Keratinocyte (primary cell): Measurements from ENCODE around the gene G3BP2. TPM values are rescaled to one million over a fixed set of nuclear protein-coding genes. Genes with fewer than 3 reads are reported as not detected.

Experiments used
- DNase-seq: peaks from one replicate; pipeline ENCODE4 v3.0.0-alpha.2; 2011; ENCODE audit warnings: low read depth, missing footprints, low spot score
- FAIRE-seq: peaks from 2 replicates; lab custom pipeline; 2011; peaks lifted over from hg19 to GRCh38; lab: Jason Lieb, UNC
- H2AFZ ChIP-seq: 2 replicates; pipeline ENCODE4 v1.6.0; 2012; ENCODE audit warnings: low read length, control low read depth, inconsistent platforms; ENCODE audit not compliant: control insufficient read depth
- H3K27ac ChIP-seq: 2 replicates; pipeline ENCODE4 v1.5.1; 2011; ENCODE audit warnings: low read length; ENCODE audit not compliant: control insufficient read depth, insufficient read depth
- H3K27me3 ChIP-seq: 3 replicates; pipeline ENCODE4 v1.6.0; 2011; ENCODE audit warnings: low read length; ENCODE audit not compliant: control insufficient read depth, insufficient read depth; ENCODE audit errors: extremely low read depth
- H3K36me3 ChIP-seq, 2 experiments: 2 replicates in 1 of 2; 3 replicates in 1 of 2; pipeline ENCODE4 v1.5.1; 2011; ENCODE audit warnings: low read length in 2 of 2, mild to moderate bottlenecking in 1 of 2; ENCODE audit not compliant: control insufficient read depth in 2 of 2, insufficient read depth in 2 of 2; ENCODE audit errors: extremely low read depth in 1 of 2
- H3K4me1 ChIP-seq: 3 replicates; pipeline ENCODE4 v1.5.1; 2011; ENCODE audit warnings: low read length; ENCODE audit not compliant: control insufficient read depth, insufficient read depth; ENCODE audit errors: extremely low read depth
- H3K4me2 ChIP-seq: 3 replicates; pipeline ENCODE4 v1.6.0; 2011; ENCODE audit warnings: low read depth, low read length; ENCODE audit not compliant: control insufficient read depth, insufficient read depth; ENCODE audit errors: extremely low read depth
- H3K4me3 ChIP-seq, 3 experiments: fragments of 200-600 bp in 1 of 3; sonication (generic) in 1 of 3; 2 replicates in 2 of 3; 3 replicates in 1 of 3; pipeline ENCODE4 v1.5.1; 2011 to 2016; ENCODE audit warnings: low read length in 3 of 3, mild to moderate bottlenecking in 3 of 3, control low read depth in 2 of 3, inconsistent platforms in 1 of 3, low read depth in 1 of 3, mixed read lengths in 1 of 3, mixed run types in 1 of 3, moderate library complexity in 1 of 3; ENCODE audit not compliant: control insufficient read depth in 2 of 3, insufficient read depth in 2 of 3; ENCODE audit errors: extremely low read depth in 1 of 3
- H3K79me2 ChIP-seq: 2 replicates; pipeline ENCODE4 v1.6.0; 2012; ENCODE audit warnings: low read length; ENCODE audit not compliant: control insufficient read depth, insufficient read depth
- H3K9ac ChIP-seq: 3 replicates; pipeline ENCODE4 v1.6.0; 2011; ENCODE audit warnings: low read length; ENCODE audit not compliant: control insufficient read depth, insufficient read depth; ENCODE audit errors: extremely low read depth
- H3K9me1 ChIP-seq: 3 replicates; pipeline ENCODE4 v1.6.0; 2011; ENCODE audit warnings: low read length; ENCODE audit not compliant: control insufficient read depth, insufficient read depth; ENCODE audit errors: extremely low read depth
- H3K9me3 ChIP-seq: 2 replicates; pipeline ENCODE4 v1.5.1; 2012; ENCODE audit warnings: low read depth, low read length; ENCODE audit not compliant: control insufficient read depth
- H4K20me1 ChIP-seq: 3 replicates; pipeline ENCODE4 v1.6.0; 2011; ENCODE audit warnings: low read length; ENCODE audit not compliant: control insufficient read depth, insufficient read depth; ENCODE audit errors: extremely low read depth
- CTCF ChIP-seq, 3 experiments: IDR thresholded peaks in 1 of 3; conservative IDR thresholded peaks in 1 of 3; optimal IDR thresholded peaks in 1 of 3; 2 replicates in 2 of 3; 3 replicates in 1 of 3; pipeline versions ENCODE3 to v1.5.1; 2011; ENCODE audit warnings: low read length in 3 of 3, mild to moderate bottlenecking in 3 of 3, moderate library complexity in 2 of 3, control low read depth in 1 of 3, inconsistent platforms in 1 of 3; ENCODE audit not compliant: insufficient read depth in 2 of 3; ENCODE audit errors: extremely low read depth in 1 of 3
- EZH2 ChIP-seq: IDR thresholded peaks from one replicate; pipeline ENCODE4 v1.6.1; 2012; ENCODE audit warnings: inconsistent platforms, mild to moderate bottlenecking, low read length, moderate library complexity
- dilution Hi-C: fragments of 300-500 bp; cut with MboI; formaldehyde crosslinking; loops from one replicate; pipeline ENCODE4 v1.7.0; 2020; ENCODE audit warnings: low sequenced_read_pairs; ENCODE audit not compliant: extremely low pct_ligation_motif_present
- polyA plus RNA-seq, 5 experiments: library from polyadenylated mRNA; depleted of rRNA in 3 of 5; stranded (reverse) in 3 of 5; stranded (forward) in 1 of 5; unstranded in 1 of 5; fragments of >200 nt; gene quantifications; 1 replicate in 1 of 5; 2 replicates in 3 of 5; 3 replicates in 1 of 5; pipeline versions ENCODE4 v1.2.1 to v1.2.3, GENCODE V29; 2011 to 2012; ENCODE audit warnings: missing spikeins in 2 of 5, low read depth in 1 of 5, low replicate concordance in 1 of 5

Gene G3BP2
- polyA plus RNA-seq, 1 donor (not counting 4 experiments of a cell fraction or from before 2014, with no cell fraction given) = 137 TPM

- H3K4me1 ChIP-seq = no peaks in the 10 kb centered on the region
- H3K79me2 ChIP-seq = no peaks in the 10 kb centered on the region
- H3K9ac ChIP-seq = no peak overlapping the region
- H3K4me3 ChIP-seq = no peak overlapping the region
- H4K20me1 ChIP-seq = no peaks in the 10 kb centered on the region
- no peaks in the 10 kb centered on the region for H3K36me3 ChIP-seq
- H3K27ac ChIP-seq = no peak overlapping the region
- FAIRE-seq (no peak), DNase-seq (no peak)
- dilution Hi-C loops = no loop called here
- no peaks in the 10 kb centered on the region for H3K9me3 ChIP-seq
- no peaks in the 10 kb centered on the region for H3K9me1 ChIP-seq
- H3K4me2 ChIP-seq = no peak overlapping the region
- TF ChIP-seq EZH2 (no peak), CTCF (optimal IDR thresholded peaks at IDR 0.05 in 1 of 3, IDR thresholded peaks at IDR 0.05 in 1 of 3, conservative IDR thresholded peaks at IDR 0.05 in 1 of 3; ENCODE audit: extremely low read depth in 1 of 3, insufficient read depth in 2 of 3, low read length in 3 of 3) (peak; percentile 10 to 35 (median 31))
- H3K27me3 ChIP-seq = no peaks in the 10 kb centered on the region
- H2AFZ ChIP-seq = no peak overlapping the region
Observed at GRCh38 chr4:75708218-75708691, 35.0 kb upstream of the G3BP2 start.

GRCh38 chr4:75705198-75705977 is 32.2 kb upstream of the G3BP2 start:
- Histone ChIP-seq H3K9ac (no peak overlapping the region), H3K4me2 (no peak overlapping the region), H3K9me1 (no peaks in the 10 kb centered on the region), H3K36me3 (no peaks in the 10 kb centered on the region), H3K27me3 (no peaks in the 10 kb centered on the region), H3K4me1 (no peaks in the 10 kb centered on the region), H3K9me3 (no peaks in the 10 kb centered on the region), H3K79me2 (no peaks in the 10 kb centered on the region), H3K27ac (no peak overlapping the region), H4K20me1 (no peaks in the 10 kb centered on the region), H2AFZ (no peak overlapping the region), H3K4me3 (no peak overlapping the region)
- no peak for DNase-seq
- dilution Hi-C loops = no loop called here
- TF ChIP-seq CTCF (optimal IDR thresholded peaks at IDR 0.05 in 1 of 3, IDR thresholded peaks at IDR 0.05 in 1 of 3, conservative IDR thresholded peaks at IDR 0.05 in 1 of 3; ENCODE audit: extremely low read depth in 1 of 3, insufficient read depth in 2 of 3, low read length in 3 of 3) (no peak), EZH2 (no peak)
- no peak for FAIRE-seq
